ENCODE measurements around the gene ATP2A1. TPM values are rescaled to one million over a fixed set of nuclear protein-coding genes. Genes with fewer than 3 reads are reported as not detected.

The ATP2A1 gene
- total RNA-seq, 2 experiments from 2014 or later, result 2.0 to 2.8 TPM

GRCh38 chr16:28943281-28943680 is 65.0 kb downstream of the ATP2A1 start:
- Mint-ChIP-seq H3K4me3 (no peak overlapping the region), H3K36me3 (no peaks in the 10 kb centered on the region), H3K9me3 (no peaks in the 10 kb centered on the region), H3K27me3 (no peaks in the 10 kb centered on the region), H3K27ac (no peak overlapping the region), H3K4me1 (peaks cover 7% of the 10 kb centered on the region)
- no peak for DNase-seq

- no peaks in the 10 kb centered on the region for H3K27me3 Mint-ChIP-seq
- H3K4me3 Mint-ChIP-seq, result no peak overlapping the region
- H3K36me3 Mint-ChIP-seq, result peaks cover 5% of the 10 kb centered on the region
- H3K27ac Mint-ChIP-seq, result no peak overlapping the region
- no peak for DNase-seq
- H3K9me3 Mint-ChIP-seq, result no peaks in the 10 kb centered on the region
- peaks cover 8% of the 10 kb centered on the region for H3K4me1 Mint-ChIP-seq
Measured at GRCh38 chr16:28946681-28947080, 68.4 kb downstream of the ATP2A1 start.

GRCh38 chr16:28950648-28951409 is 72.5 kb downstream of the ATP2A1 start, which contains the start of gene NFATC2IP:
Gene NFATC2IP (plus strand): TSS chr16:28950937. CDS start chr16:28951012, 75 bp downstream.
- Mint-ChIP-seq H3K9me3 (no peaks in the 10 kb centered on the region), H3K36me3 (peaks cover 25% of the 10 kb centered on the region), H3K4me3 (peak within 1 kb of the TSS; percentile 96), H3K27me3 (no peaks in the 10 kb centered on the region), H3K4me1 (peaks cover 18% of the 10 kb centered on the region), H3K27ac (peak within 1 kb of the TSS; percentile 89)
- peak; percentile 99 for DNase-seq

GRCh38 chr16:28951410-28951943 is 73.2 kb downstream of the ATP2A1 start:
- Mint-ChIP-seq H3K4me3 (peak overlapping the region; percentile 96), H3K4me1 (peaks cover 16% of the 10 kb centered on the region), H3K36me3 (peaks cover 27% of the 10 kb centered on the region), H3K9me3 (no peaks in the 10 kb centered on the region), H3K27me3 (no peaks in the 10 kb centered on the region), H3K27ac (peak overlapping the region; percentile 89)
- no peak for DNase-seq

Other genes starting within 250 kb of the ATP2A1 start
- under 1 TPM in 1 of 2 experiments, not detected in 1; 0.39 TPM for gene NPIPB8, start 240.4 kb upstream of the ATP2A1 start, total RNA-seq
- gene EIF3C, start 167.0 kb upstream of the ATP2A1 start, total RNA-seq, result 100 to 1,000 TPM; 825 to 930 TPM
- 1 to 10 TPM; 1.6 to 1.8 TPM for gene NPIPB9, start 126.7 kb upstream of the ATP2A1 start, total RNA-seq
- gene ATXN2L, start 55.5 kb upstream of the ATP2A1 start, total RNA-seq, result 100 to 1,000 TPM; 296 to 308 TPM
- 100 to 1,000 TPM; 360 to 382 TPM for gene TUFM, start 32.1 kb upstream of the ATP2A1 start, total RNA-seq
- 10 to 100 TPM; 33.8 to 34.7 TPM for gene SH2B1, start 14.6 kb upstream of the ATP2A1 start, total RNA-seq
- 10 to 100 TPM; 11.4 to 12.5 TPM for gene RABEP2, start 46.8 kb downstream of the ATP2A1 start, total RNA-seq
- gene CD19, start 53.5 kb downstream of the ATP2A1 start, total RNA-seq, result 1 to 10 TPM; 2.1 to 2.6 TPM
- gene NFATC2IP, start 72.4 kb downstream of the ATP2A1 start, total RNA-seq, result 10 to 100 TPM; 65.6 to 74.4 TPM
- 10 to 100 TPM; 24.4 to 26.3 TPM for gene SPNS1, start 96.3 kb downstream of the ATP2A1 start, total RNA-seq
- 100 to 1,000 TPM; 159 to 175 TPM for gene LAT, start 106.6 kb downstream of the ATP2A1 start, total RNA-seq

Data from activated naive CD8-positive, alpha-beta T cell treated with anti-CD3 and anti-CD28 coated beads for 36 hours (primary cell).